Measurements from ENCODE around the gene STAM2.

STAM2 gene

DNA sequence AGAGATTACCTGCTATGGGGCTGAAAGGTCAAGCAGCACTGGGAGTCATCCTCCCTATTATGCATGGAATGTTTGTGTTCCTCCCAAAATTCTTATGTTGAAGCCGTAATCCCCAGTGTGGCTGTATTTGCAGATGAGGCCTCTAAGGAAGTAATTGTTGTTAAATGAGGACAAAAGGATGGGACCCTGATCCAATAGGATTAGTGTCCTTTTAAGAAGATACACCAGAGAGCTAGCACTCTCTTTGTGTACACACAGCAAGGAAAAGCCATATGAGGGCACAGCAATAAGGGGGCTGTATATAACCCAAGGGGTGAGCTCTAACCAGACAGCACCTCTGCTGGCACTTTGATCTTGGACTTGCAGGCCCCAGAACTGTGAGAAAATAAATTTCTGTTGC lies 18.3 kb downstream of the STAM2 start:
- TF ChIP-seq SPI1 (IDR thresholded peaks at IDR 0.05; ENCODE audit: borderline replicate concordance, low read depth) (no peak), POLR2AphosphoS5 (IDR thresholded peaks at IDR 0.05; ENCODE audit: low read depth) (no peak), REST (IDR thresholded peaks at IDR 0.05; ENCODE audit: insufficient replicate concordance, low read depth) (no peak), GABPA (IDR thresholded peaks at IDR 0.05; ENCODE audit: low read depth) (no peak)
- TF ChIP-seq, protein P1, sequence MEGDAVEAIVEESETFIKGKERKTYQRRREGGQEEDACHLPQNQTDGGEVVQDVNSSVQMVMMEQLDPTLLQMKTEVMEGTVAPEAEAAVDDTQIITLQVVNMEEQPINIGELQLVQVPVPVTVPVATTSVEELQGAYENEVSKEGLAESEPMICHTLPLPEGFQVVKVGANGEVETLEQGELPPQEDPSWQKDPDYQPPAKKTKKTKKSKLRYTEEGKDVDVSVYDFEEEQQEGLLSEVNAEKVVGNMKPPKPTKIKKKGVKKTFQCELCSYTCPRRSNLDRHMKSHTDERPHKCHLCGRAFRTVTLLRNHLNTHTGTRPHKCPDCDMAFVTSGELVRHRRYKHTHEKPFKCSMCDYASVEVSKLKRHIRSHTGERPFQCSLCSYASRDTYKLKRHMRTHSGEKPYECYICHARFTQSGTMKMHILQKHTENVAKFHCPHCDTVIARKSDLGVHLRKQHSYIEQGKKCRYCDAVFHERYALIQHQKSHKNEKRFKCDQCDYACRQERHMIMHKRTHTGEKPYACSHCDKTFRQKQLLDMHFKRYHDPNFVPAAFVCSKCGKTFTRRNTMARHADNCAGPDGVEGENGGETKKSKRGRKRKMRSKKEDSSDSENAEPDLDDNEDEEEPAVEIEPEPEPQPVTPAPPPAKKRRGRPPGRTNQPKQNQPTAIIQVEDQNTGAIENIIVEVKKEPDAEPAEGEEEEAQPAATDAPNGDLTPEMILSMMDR (IDR thresholded peaks at IDR 0.05; ENCODE audit: insufficient read depth, low read length): no peak
- H3K27ac ChIP-seq (replicated peaks): no peak overlapping the region
- no peaks in the 10 kb centered on the region for H3K27me3 ChIP-seq (ENCODE audit: insufficient read depth, poor library complexity, severe bottlenecking)

DNA sequence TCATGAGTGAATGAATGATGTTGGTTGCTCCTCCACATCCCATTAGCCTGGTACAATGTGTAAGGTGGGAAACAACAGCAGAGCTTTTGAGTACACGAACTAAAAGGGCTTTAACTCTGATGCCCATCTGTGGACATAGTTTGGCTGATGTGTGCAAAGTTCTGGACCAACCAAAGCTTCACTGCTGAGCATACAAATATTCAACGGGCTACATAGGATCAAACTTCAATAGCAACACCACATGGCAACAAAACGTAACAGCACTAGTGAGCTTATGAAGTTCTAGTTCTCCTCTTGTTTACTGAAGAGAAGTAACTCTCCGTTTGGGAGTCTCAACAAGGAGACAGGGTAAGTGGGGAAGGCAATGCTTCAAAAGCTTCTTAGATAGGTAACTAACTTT lies 20.4 kb downstream of the STAM2 start:
- TF ChIP-seq, protein P1 (IDR thresholded peaks at IDR 0.05; ENCODE audit: insufficient read depth, low read length): no peak
- no peak for TF ChIP-seq SPI1 (IDR thresholded peaks at IDR 0.05; ENCODE audit: borderline replicate concordance, low read depth)
- no peak overlapping the region for H3K27ac ChIP-seq (replicated peaks)
- no peaks in the 10 kb centered on the region for H3K27me3 ChIP-seq (ENCODE audit: insufficient read depth, poor library complexity, severe bottlenecking)
- H3K4me3 ChIP-seq (replicated peaks; ENCODE audit: insufficient read depth, low read length): no peak overlapping the region
- DNase-seq (ENCODE audit: low read depth in 1 of 2, low spot score in 1 of 2): no peak

More for the DNA sequence above, 18.3 kb downstream of the STAM2 start:
- no peak overlapping the region for H3K4me3 ChIP-seq (replicated peaks; ENCODE audit: insufficient read depth, low read length)
- DNase-seq (ENCODE audit: low read depth in 1 of 2, low spot score in 1 of 2): no peak

- no peak overlapping the region for H3K4me3 ChIP-seq (replicated peaks; ENCODE audit: insufficient read depth, low read length)
- no peak overlapping the region for H3K27ac ChIP-seq (replicated peaks)
- H3K27me3 ChIP-seq (ENCODE audit: insufficient read depth, poor library complexity, severe bottlenecking): no peaks in the 10 kb centered on the region
- DNase-seq (ENCODE audit: low read depth in 1 of 2, low spot score in 1 of 2): no peak
- TF ChIP-seq, protein P1 (IDR thresholded peaks at IDR 0.05; ENCODE audit: insufficient read depth, low read length): no peak
- TF ChIP-seq SPI1 (IDR thresholded peaks at IDR 0.05; ENCODE audit: borderline replicate concordance, low read depth) (no peak), REST (IDR thresholded peaks at IDR 0.05; ENCODE audit: insufficient replicate concordance, low read depth) (no peak), POLR2AphosphoS5 (IDR thresholded peaks at IDR 0.05; ENCODE audit: low read depth) (no peak), GABPA (IDR thresholded peaks at IDR 0.05; ENCODE audit: low read depth) (no peak)
Observed at GRCh38 chr2:152154462-152154861, 21.1 kb downstream of the STAM2 start.

Data from HL-60 (cell line).